SK-N-MC (cell line): ENCODE data around the gene ZKSCAN2.

Experiments
- EZH2 ChIP-seq: fragments of 200-600 bp; sonication (generic); IDR thresholded peaks from one replicate; pipeline ENCODE4 v1.6.1; 2017; ENCODE audit warnings: antibody characterized with exemption
- FOXP2 ChIP-seq: optimal IDR thresholded peaks from 2 replicates; pipeline ENCODE3; 2011; ENCODE audit warnings: mild to moderate bottlenecking, moderate library complexity; ENCODE audit not compliant: insufficient read depth; ENCODE audit errors: extremely low read length, control extremely low read depth
- POLR2AphosphoS5 ChIP-seq: IDR thresholded peaks from 2 replicates; pipeline ENCODE4 v1.6.1; 2012; ENCODE audit warnings: mild to moderate bottlenecking, low read depth, low read length, borderline replicate concordance

- TF ChIP-seq EZH2 (no peak), POLR2AphosphoS5 (no peak), FOXP2 (no peak)
Measured at GRCh38 chr16:25298165-25298872, 40.7 kb upstream of the ZKSCAN2 start.
